Measurements from ENCODE around the gene TBC1D3B. TPM values are rescaled to one million over a fixed set of nuclear protein-coding genes. Genes with fewer than 3 reads are reported as not detected.
A peak's percentile ranks its signal among the peaks of the same experiment; 100 is the strongest.
"Not testable (repeated sequence)": the region's sequence is repeated elsewhere in the genome, so short reads cannot be mapped to it uniquely, and the experiment has no call there.

TBC1D3B gene
- total and polyA plus RNA-seq, 8 donors = 6.7 to 26.5 (median 14.9) TPM

DNA sequence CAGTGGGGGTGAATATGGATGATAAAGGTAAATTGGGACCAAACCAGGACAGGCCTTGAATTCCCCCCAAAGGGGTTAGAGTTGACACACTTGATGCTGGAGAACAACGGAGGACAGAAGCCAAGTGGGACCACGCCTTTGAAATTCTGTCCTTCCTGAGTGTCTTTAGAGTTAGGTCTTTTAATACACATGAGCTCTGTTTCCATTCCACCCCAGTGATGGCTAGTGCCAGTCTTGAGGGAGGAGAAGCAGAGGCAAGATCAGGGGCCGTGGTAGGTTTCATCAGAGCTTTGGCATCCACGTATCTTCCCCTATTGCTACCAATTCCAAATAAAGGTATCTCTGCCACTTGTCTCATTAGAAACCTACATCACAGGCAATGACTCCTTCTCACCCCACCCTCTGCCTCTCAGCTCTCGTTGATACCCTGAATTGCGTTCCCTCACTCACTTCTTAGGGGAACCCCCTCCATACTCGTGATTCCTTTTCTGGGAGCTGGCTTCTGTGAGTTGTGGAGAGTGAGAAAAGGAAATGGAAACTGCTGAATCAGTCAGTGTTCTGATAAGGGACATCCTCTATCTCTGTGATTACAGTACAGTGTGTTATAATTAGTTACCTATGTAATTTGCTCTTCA lies 22.5 kb upstream of the TBC1D3B start:
- peaks cover 0 to 76% of the 10 kb centered on the region in 2 donors for H3K4me1 ChIP-seq
- DNase-seq (no peak), ATAC-seq (peak; percentile 43)
- no peaks in the 10 kb centered on the region for H3K36me3 ChIP-seq
- no peaks in the 10 kb centered on the region for H3K9me3 ChIP-seq
- H3K27ac ChIP-seq = peak overlapping the region in 1 of 2 donors; percentile 19
- H3K27me3 ChIP-seq = peaks cover 0 to 33% of the 10 kb centered on the region in 2 donors
- TF ChIP-seq, protein P1, sequence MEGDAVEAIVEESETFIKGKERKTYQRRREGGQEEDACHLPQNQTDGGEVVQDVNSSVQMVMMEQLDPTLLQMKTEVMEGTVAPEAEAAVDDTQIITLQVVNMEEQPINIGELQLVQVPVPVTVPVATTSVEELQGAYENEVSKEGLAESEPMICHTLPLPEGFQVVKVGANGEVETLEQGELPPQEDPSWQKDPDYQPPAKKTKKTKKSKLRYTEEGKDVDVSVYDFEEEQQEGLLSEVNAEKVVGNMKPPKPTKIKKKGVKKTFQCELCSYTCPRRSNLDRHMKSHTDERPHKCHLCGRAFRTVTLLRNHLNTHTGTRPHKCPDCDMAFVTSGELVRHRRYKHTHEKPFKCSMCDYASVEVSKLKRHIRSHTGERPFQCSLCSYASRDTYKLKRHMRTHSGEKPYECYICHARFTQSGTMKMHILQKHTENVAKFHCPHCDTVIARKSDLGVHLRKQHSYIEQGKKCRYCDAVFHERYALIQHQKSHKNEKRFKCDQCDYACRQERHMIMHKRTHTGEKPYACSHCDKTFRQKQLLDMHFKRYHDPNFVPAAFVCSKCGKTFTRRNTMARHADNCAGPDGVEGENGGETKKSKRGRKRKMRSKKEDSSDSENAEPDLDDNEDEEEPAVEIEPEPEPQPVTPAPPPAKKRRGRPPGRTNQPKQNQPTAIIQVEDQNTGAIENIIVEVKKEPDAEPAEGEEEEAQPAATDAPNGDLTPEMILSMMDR (IDR thresholded peaks at IDR 0.05) = no peak
- intact Hi-C loops (cut with DNase I) = no loop called here
- no peak overlapping the region for H3K4me3 ChIP-seq

DNA sequence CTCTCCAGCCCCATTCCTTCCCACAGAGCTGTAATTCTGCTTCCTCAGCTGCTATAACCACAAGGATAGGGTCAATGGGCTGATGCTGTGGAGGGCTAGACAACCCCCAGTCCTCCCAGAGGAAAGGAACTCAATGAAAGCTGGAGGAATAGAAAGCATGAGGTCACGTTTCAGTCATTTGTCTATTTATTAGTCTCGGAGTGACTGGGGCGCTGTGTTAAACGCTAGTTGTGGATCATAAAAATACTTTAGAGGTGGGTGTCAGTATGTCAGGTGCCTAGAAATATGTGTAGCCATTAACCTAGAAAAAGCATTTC lies 20.9 kb upstream of the TBC1D3B start:
- H3K9me3 ChIP-seq = no peaks in the 10 kb centered on the region
- TF ChIP-seq, protein P1 (IDR thresholded peaks at IDR 0.05) = no peak
- ATAC-seq = no peak
- intact Hi-C loops (cut with DNase I) = no loop called here
- H3K36me3 ChIP-seq = no peaks in the 10 kb centered on the region
- peaks cover 0 to 79% of the 10 kb centered on the region in 2 donors for H3K4me1 ChIP-seq
- H3K4me3 ChIP-seq = no peak overlapping the region
- peak overlapping the region in 1 of 2 donors; percentile 79 for H3K27ac ChIP-seq
- peaks cover 0 to 33% of the 10 kb centered on the region in 2 donors for H3K27me3 ChIP-seq
- DNase-seq = no peak

DNA sequence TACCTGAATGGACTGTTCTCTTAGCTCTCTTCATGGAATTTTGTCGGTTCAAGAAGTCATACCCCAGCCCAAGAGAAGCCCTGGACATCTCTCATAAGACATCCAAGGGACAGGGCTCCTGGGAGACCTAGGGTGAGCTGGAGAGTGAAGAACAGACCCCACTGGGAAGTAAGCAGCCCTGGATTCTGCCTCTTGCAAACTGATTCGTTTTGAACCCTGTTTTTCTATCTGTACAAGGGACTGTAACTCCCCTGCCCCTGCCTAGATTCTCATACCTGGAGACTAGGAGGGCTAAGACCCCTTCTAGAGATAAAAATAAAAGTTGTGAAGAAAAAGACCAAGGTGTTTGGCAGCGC lies 19.7 kb upstream of the TBC1D3B start:
- H3K36me3 ChIP-seq = no peaks in the 10 kb centered on the region
- H3K4me1 ChIP-seq = peaks cover 0 to 80% of the 10 kb centered on the region in 2 donors
- peak overlapping the region in 1 of 2 donors; percentile 15 for H3K4me3 ChIP-seq
- H3K27ac ChIP-seq = peak overlapping the region in 1 of 2 donors; percentile 79
- intact Hi-C loops (cut with DNase I) = no loop called here
- DNase-seq (no peak), ATAC-seq (no peak)
- TF ChIP-seq, protein P1 (IDR thresholded peaks at IDR 0.05) = no peak
- H3K27me3 ChIP-seq = peaks cover 0 to 33% of the 10 kb centered on the region in 2 donors
- no peaks in the 10 kb centered on the region for H3K9me3 ChIP-seq

DNA sequence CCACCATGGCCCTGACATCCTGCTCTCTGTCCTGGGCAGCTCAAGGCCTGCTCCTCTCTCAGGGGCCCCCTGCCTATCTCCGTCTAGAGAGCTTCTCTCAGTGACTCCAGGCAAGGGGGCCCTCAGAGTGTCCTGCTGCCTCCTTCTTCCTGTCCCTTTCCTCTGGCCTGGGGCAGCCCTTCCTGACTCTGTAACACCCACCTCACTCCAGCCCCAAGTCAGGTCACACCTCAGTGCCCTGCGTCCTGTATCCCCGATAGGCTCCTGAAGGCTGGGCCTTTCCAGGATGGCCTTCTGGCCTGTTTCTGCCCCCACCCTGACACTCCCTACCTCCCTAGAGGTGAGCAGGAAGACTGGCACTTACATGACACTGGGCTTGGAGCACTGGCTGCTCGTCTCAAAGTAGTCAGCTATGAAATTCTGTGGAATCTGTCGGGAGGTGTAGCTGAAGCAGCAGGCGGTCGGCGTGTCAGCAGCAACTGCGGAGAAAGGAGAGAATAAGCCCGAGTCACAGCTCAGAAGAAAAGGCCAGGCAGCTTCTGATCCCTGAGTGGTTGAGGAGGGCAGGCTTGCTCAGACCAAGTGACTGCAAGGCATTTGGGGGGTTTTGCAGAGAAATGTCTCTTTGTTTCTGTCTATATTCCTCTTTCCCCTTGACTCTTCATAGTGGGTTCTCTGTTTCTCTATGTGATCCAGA lies 19.1 kb upstream of the TBC1D3B start:
- DNase-seq (peak in 1 of 4 donors; percentile 71), ATAC-seq (no peak)
- Histone ChIP-seq H3K4me3 (peak overlapping the region in 1 of 2 donors; percentile 15), H3K9me3 (no peaks in the 10 kb centered on the region), H3K27ac (peak overlapping the region in 1 of 2 donors; percentile 79), H3K27me3 (peaks cover 0 to 29% of the 10 kb centered on the region in 2 donors), H3K4me1 (peaks cover 0 to 86% of the 10 kb centered on the region in 2 donors), H3K36me3 (no peaks in the 10 kb centered on the region)
- TF ChIP-seq, protein P1 (IDR thresholded peaks at IDR 0.05) = no peak
- intact Hi-C loops (cut with DNase I) = no loop called here

DNA sequence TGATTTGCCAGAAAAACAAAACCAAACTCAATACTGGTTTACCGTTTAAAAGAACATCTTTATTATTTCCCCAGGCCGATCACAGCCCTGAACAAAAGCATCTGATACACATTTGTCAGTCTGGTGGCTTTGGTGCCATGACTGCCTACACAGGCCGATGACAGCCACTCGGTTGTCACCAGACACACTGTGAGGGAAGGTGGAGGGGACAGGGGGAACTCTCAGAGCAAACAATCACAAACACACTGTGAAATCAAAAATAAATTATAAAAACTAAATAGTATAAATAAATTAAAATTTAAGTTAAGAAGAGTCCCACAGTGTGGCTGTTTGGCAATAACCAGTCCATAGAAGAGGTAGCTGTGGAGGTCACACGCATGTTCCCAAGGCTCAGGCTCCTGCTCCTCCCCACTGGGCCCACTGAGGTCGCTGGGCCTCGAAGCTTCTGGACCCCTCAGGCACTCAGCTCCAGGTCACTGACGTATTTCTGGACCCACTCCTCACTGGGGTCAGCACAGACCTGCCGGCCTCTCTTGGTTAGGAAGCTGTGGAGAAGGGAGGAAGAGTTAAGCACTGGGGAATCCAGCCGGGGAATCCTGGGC lies 18.5 kb upstream of the TBC1D3B start:
- ATAC-seq; H3K36me3 ChIP-seq; intact Hi-C loops (cut with DNase I); H3K9me3 ChIP-seq: not testable (repeated sequence)
- Histone ChIP-seq H3K4me1 (peaks cover 0 to 91% of the 10 kb centered on the region in 2 donors), H3K27me3 (peaks cover 0 to 26% of the 10 kb centered on the region in 2 donors), H3K27ac (peak overlapping the region in 1 of 2 donors; percentile 79), H3K4me3 (peak overlapping the region in 1 of 2 donors; percentile 15)
- peak in 1 of 4 donors; percentile 64 for DNase-seq

DNA sequence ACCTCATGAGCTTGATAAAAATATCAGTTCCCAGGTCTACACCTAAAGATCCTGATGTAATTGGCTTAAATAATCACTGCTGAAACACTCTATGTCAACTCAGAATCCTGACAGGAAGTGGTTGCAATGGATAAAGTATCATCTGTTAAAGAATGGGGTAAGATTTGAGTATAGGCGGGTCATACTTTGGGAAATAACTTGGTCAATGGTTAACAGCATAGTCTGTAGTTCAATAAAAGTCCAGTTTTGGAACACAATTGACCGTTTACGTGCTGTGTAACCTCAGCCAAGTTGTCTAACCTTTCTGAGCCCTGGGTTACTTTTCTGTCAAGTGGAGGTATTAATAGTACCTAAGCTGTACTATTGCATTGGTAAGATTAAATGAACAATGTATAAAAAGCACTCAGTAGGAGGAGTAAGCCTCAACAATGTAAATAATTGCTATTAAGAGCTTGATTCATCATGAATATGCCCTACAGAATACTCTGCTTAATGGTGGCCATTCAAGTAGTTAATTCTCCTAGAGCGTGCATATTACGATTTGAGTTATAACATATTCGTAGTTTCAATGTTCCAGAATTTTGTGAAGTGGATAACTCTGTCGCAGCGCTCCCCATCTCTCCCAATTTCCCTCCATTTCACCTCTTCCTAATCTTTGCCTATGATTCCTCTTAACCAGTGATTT lies 17.9 kb upstream of the TBC1D3B start:
- DNase-seq; H3K36me3 ChIP-seq; H3K27ac ChIP-seq; H3K4me3 ChIP-seq; ATAC-seq; intact Hi-C loops (cut with DNase I); H3K9me3 ChIP-seq: not testable (repeated sequence)
- peaks cover 0 to 26% of the 10 kb centered on the region in 2 donors for H3K27me3 ChIP-seq
- H3K4me1 ChIP-seq = peaks cover 0 to 84% of the 10 kb centered on the region in 2 donors

Measured in left lung (tissue), 10 donors.